ENCODE results near the gene REXO5.

GRCh38 chr16:20767577-20767976 lies 38.8 kb upstream of the REXO5 start:
- TF ChIP-seq CTCF (IDR thresholded peaks at IDR 0.05) (no peak), POLR2A (IDR thresholded peaks at IDR 0.05) (no peak), EP300 (IDR thresholded peaks at IDR 0.05) (no peak)

Data from ovary (tissue), 3 donors.